Pancreas (tissue), 10 donors: Measurements from ENCODE around the gene CELF2. TPM values are rescaled to one million over a fixed set of nuclear protein-coding genes. Genes with fewer than 3 reads are reported as not detected.

Experiments
- ATAC-seq, 4 donors: fragments of 200-7000 bp; cut with Tn5 transposase; one replicate each; pipeline versions ENCODE4 v1.8.0 to v1.9.1; 2020; ENCODE audit warnings: mild to moderate bottlenecking in 4 of 4, moderate library complexity in 4 of 4
- DNase-seq, 6 donors: peaks; one replicate each; pipeline ENCODE4 v3.0.0-alpha.2; 2020
- FAIRE-seq: peaks from 2 replicates; lab custom pipeline; 2012; peaks lifted over from hg19 to GRCh38; lab: Jason Lieb, UNC
- H3K27ac ChIP-seq, 4 donors: fragments of 200-600 bp; sonication (generic); 1 replicate in 3 of 4; 2 replicates in 1 of 4; pipeline versions ENCODE4 v1.5.0 to v1.8.0; 2020
- H3K27me3 ChIP-seq, 4 donors: fragments of 200-600 bp; one replicate each; pipeline ENCODE4 v1.8.0; 2021
- H3K36me3 ChIP-seq, 3 donors: fragments of 200-600 bp; sonication (generic) in 1 of 3; one replicate each; pipeline versions ENCODE4 v1.5.0 to v1.8.0; 2020 to 2021
- H3K4me1 ChIP-seq, 3 donors: fragments of 200-600 bp; one replicate each; pipeline ENCODE4 v1.8.0; 2021
- H3K4me3 ChIP-seq, 4 donors: fragments of 200-600 bp; sonication (generic) in 2 of 4; one replicate each; pipeline versions ENCODE4 v1.5.0 to v1.8.0; 2020 to 2021
- H3K9me3 ChIP-seq, 4 donors: fragments of 200-600 bp; one replicate each; pipeline ENCODE4 v1.8.0; 2021
- WGBS, 2 donors: extraction: QIAGEN DNeasy Blood & Tissue Kit; methylation state at CpG; one replicate each; pipeline ENCODE4 v1.1.7; 2013; 5-methylcytosine and 5-hydroxymethylcytosine counted together
- intact Hi-C, 3 donors: fragments of 100-400 bp; cut with DNase I; formaldehyde crosslinking; loops; one replicate each; pipeline versions ENCODE4 v1.11.1 to v1.14.2; 2022
- polyA plus RNA-seq, 2 donors: library from polyadenylated mRNA; stranded (reverse); fragments of 200-250 nt; gene quantifications; one replicate each; pipeline ENCODE4 v1.2.3, GENCODE V29; 2013
- total RNA-seq, 6 donors: library from RNA; stranded (reverse); fragmentation: NEBNext Ultra II Directional in 4 of 6; extraction: Animal tissue kit (Norgen Biotek cat#: 25700) in 4 of 6; gene quantifications; one replicate each; pipeline versions ENCODE4 v1.2.1 to v1.2.4, GENCODE V29; 2021 to 2023
- TF ChIP-seq, protein P1 (sequence below), 4 donors: fragments of 200-600 bp; sonication (generic) in 3 of 4; IDR thresholded peaks; one replicate each; pipeline versions ENCODE4 v1.5.0 to v1.8.0; 2021; ENCODE audit warnings: antibody characterized with exemption in 4 of 4
- donor health status: healthy with polysubstance abuse.
- donor health status: DM: no; HTN: no; CAD: no; lungs with moderate emphysema.
- donor health status: DM: no; HTN: no; CAD: no.
- donor health status: control.
- donor health status: control.
- donor health status: Bipolar disorder and iron deficiency.
- donor health status: DM: yes; HTN: yes; CAD: no.
- donor health status: DM: no; HTN: no; CAD: no.
- donor health status: DM: no; HTN: no; CAD: no.
- donor health status: DM: yes; HTN: yes; CAD: no.

The CELF2 gene
- total and polyA plus RNA-seq, 8 donors = 1.2 to 11.7 (median 2.2) TPM

DNA sequence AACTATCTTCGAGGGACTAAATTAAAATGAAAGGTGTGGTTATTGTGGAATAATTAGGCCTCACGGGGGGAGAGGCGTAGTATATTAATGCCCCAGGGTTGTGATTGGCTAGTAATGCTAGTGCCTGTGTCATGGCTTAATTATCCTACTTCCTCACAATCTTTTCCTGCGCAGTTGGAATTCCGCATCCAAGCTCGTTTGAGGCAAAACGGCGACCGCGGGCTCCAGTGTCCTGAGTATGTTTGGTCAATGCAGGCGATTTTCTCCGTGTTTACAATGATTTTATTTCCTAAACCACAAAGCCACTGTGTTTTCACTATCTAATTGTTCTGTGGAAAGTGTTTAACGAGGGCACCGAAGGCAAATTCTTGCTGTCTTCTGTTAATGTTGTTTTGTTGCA, 282.9 kb downstream of the CELF2 start:
- whole genome bisulfite sequencing, 2 donors = 77 to 80% methylated on average over 14 of the region's 14 CpGs
- DNase-seq = no peak
- intact Hi-C loops = no loop called here

DNA sequence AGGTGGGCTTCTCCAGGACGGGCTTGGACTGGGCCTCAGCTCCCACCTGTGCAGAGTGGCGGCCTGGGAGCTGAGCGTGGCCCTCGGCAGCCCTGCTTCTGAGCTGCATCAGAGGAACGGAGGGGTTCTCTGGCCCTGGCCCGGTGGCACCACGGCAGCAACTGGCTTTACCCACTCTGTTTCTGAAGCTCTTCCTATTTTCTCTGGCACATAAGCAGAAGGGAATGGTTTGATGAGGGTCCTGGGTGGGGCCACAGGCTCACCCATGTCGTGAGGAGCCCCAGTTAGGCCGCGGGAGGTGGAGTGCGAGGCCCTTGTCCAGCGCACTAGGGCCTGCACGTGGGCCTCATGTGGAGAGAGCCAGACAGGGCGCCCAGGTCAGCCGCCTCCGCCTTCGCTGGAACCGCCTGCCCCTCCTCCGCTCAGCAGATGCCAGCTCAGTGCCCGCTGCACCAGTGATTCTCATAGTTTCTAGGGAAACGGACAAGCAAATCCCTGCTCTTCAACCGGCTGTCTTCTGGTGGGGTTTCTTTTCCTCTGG, 284.0 kb downstream of the CELF2 start:
- FAIRE-seq = no peak
- no peaks in the 10 kb centered on the region for H3K27me3 ChIP-seq
- TF ChIP-seq, protein P1, sequence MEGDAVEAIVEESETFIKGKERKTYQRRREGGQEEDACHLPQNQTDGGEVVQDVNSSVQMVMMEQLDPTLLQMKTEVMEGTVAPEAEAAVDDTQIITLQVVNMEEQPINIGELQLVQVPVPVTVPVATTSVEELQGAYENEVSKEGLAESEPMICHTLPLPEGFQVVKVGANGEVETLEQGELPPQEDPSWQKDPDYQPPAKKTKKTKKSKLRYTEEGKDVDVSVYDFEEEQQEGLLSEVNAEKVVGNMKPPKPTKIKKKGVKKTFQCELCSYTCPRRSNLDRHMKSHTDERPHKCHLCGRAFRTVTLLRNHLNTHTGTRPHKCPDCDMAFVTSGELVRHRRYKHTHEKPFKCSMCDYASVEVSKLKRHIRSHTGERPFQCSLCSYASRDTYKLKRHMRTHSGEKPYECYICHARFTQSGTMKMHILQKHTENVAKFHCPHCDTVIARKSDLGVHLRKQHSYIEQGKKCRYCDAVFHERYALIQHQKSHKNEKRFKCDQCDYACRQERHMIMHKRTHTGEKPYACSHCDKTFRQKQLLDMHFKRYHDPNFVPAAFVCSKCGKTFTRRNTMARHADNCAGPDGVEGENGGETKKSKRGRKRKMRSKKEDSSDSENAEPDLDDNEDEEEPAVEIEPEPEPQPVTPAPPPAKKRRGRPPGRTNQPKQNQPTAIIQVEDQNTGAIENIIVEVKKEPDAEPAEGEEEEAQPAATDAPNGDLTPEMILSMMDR (IDR thresholded peaks at IDR 0.05) = no peak
- no peaks in the 10 kb centered on the region for H3K4me1 ChIP-seq
- intact Hi-C loops = no loop called here
- no peak for ATAC-seq
- WGBS, 2 donors = 82 to 89% methylated on average over 20 to 22 of the region's 22 CpGs
- H3K4me3 ChIP-seq = no peak overlapping the region
- no peaks in the 10 kb centered on the region for H3K9me3 ChIP-seq
- H3K36me3 ChIP-seq = no peaks in the 10 kb centered on the region
- peak in 1 of 6 donors; percentile 59 for DNase-seq
- no peak overlapping the region for H3K27ac ChIP-seq

More for the DNA sequence above, 282.9 kb downstream of the CELF2 start:
- TF ChIP-seq, protein P1 (IDR thresholded peaks at IDR 0.05) = no peak
- ATAC-seq = no peak
- no peak for FAIRE-seq
- no peak overlapping the region for H3K27ac ChIP-seq
- no peaks in the 10 kb centered on the region for H3K36me3 ChIP-seq
- H3K4me3 ChIP-seq = no peak overlapping the region
- H3K27me3 ChIP-seq = no peaks in the 10 kb centered on the region
- no peaks in the 10 kb centered on the region for H3K4me1 ChIP-seq
- H3K9me3 ChIP-seq = no peaks in the 10 kb centered on the region

DNA sequence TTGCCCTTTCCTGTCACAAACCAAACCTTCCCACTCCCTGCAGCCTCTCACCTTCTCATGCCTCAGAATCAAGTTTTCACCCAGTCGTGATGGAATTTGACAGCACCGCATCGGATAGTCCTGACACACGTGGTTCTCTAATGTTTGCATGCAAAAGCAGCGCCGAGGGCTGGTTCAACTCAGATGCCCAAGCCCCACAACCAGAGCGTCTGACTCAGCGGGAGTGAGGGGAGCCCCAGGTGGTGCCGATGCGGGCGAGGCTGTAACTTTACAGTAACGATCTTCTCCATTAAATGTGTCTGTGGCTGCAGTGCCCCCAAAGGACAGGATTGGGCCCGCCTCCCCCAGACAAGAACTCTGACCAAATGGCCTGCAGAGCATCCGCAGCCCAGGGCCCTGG, 284.5 kb downstream of the CELF2 start:
- TF ChIP-seq, protein P1 (IDR thresholded peaks at IDR 0.05) = no peak
- Histone ChIP-seq H3K36me3 (no peaks in the 10 kb centered on the region), H3K4me1 (no peaks in the 10 kb centered on the region), H3K27ac (no peak overlapping the region), H3K9me3 (no peaks in the 10 kb centered on the region), H3K27me3 (no peaks in the 10 kb centered on the region), H3K4me3 (no peak overlapping the region)
- no peak for FAIRE-seq
- DNase-seq = peak in 1 of 6 donors; percentile 39
- WGBS, 2 donors = 79 to 87% methylated on average over 14 of the region's 14 CpGs
- no peak for ATAC-seq
- intact Hi-C loops = no loop called here

DNA sequence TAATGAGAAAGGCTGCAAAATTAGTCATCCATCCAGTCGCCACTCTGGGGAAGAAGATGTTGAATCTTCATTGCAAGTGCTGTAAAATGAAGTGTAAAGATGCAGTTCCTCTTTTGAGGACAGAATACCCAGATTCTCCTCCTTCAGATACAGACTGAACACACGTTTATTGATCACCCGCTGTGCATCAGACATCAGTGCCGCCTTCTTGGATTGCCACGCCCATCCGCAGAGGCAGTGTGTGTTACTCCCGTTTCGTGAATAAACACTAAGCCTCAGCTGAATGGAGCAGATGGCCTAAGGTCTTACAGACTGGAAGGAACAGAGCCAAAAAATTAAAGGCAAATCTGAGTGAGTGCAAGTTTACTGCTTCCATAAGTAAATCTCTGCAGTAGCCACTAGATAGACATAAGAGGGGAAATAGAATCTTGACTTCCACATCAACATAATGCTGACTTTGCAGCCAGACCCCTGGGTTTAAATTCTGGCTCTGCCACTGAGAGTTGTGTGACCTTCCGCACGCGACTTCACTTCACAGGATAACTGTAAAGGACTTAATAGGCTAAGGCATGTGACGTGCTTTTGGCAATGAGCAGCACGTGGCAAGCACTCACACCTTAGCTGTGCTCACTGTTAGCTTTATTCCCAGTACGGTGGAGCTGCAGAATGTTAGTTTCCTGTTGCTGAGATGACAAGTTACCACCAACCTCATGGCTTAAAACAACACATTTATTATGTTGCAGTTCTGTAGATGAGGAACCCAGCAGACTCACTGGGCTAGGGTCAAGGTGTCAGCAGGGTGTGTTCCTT, 285.9 kb downstream of the CELF2 start:
- H3K4me3 ChIP-seq = no peak overlapping the region
- no peak overlapping the region for H3K27ac ChIP-seq
- no peak for DNase-seq
- intact Hi-C loops = no loop called here
- H3K9me3 ChIP-seq = peaks cover 0 to 4% (median 0%) of the 10 kb centered on the region in 4 donors
- FAIRE-seq = no peak
- no peak for ATAC-seq
- H3K36me3 ChIP-seq = no peaks in the 10 kb centered on the region
- WGBS, 2 donors = 76 to 81% methylated on average over 14 of the region's 14 CpGs
- no peaks in the 10 kb centered on the region for H3K27me3 ChIP-seq
- TF ChIP-seq, protein P1 (IDR thresholded peaks at IDR 0.05) = no peak
- no peaks in the 10 kb centered on the region for H3K4me1 ChIP-seq
